SK-N-SH (cell line): Measurements from ENCODE around the gene ASPDH. TPM values are rescaled to one million over a fixed set of nuclear protein-coding genes. Genes with fewer than 3 reads are reported as not detected.

Source experiments
- CTCF ChIA-PET: fragments of 300-600, 350-600 bp; formaldehyde crosslinking; extraction: SDS; loops from one replicate; lab custom pipeline; 2021; lab: Yijun Ruan, JAX
- POLR2A ChIA-PET: fragments of 350-600 bp; sonication (Branson Sonifier 250); formaldehyde crosslinking; extraction: SDS; loops from one replicate; lab custom pipeline; 2020; ENCODE audit warnings: antibody characterized with exemption, inconsistent platforms; lab: Yijun Ruan, JAX
- DNase-seq: peaks from one replicate; pipeline ENCODE4 v3.0.0; 2012
- H2AFZ ChIP-seq: fragments of 200-600 bp; sonication (generic); 2 replicates; pipeline ENCODE4 v1.8.1; 2016; ENCODE audit warnings: antibody characterized with exemption, mild to moderate bottlenecking, low read depth
- H3F3A ChIP-seq: fragments of 200-600 bp; sonication (generic); replicated peaks from 2 replicates; pipeline ENCODE3; 2016; ENCODE audit warnings: antibody characterized with exemption, mild to moderate bottlenecking; ENCODE audit not compliant: insufficient read depth
- H3K27ac ChIP-seq, 2 experiments: fragments of 200-500 bp in 1 of 2; fragments of 200-600 bp in 1 of 2; sonication (Bioruptor generic) in 1 of 2; sonication (generic), shearing (Covaris generic) in 1 of 2; 2 replicates each; pipeline versions ENCODE4 v1.5.1 to v1.6.1; 2014 to 2016; ENCODE audit warnings: low read depth in 2 of 2, inconsistent platforms in 1 of 2, low read length in 1 of 2, mild to moderate bottlenecking in 1 of 2, mixed read lengths in 1 of 2
- H3K27me3 ChIP-seq: fragments of 200-600 bp; sonication (generic), shearing (Covaris generic); 2 replicates; pipeline ENCODE4 v1.6.1; 2016; ENCODE audit warnings: mixed run types; ENCODE audit not compliant: insufficient read depth
- H3K36me3 ChIP-seq, 2 experiments: fragments of 200-500 bp in 1 of 2; fragments of 200-600 bp in 1 of 2; sonication (Bioruptor generic) in 1 of 2; sonication (generic) in 1 of 2; replicated peaks in 1 of 2; 2 replicates each; pipeline versions ENCODE3 to v1.5.1; 2014 to 2016; ENCODE audit warnings: low read length in 1 of 2, mild to moderate bottlenecking in 1 of 2; ENCODE audit not compliant: insufficient read depth in 2 of 2, control insufficient read depth in 1 of 2
- H3K4me1 ChIP-seq, 2 experiments: fragments of 200-500 bp in 1 of 2; fragments of 200-600 bp in 1 of 2; sonication (Bioruptor generic) in 1 of 2; sonication (generic), shearing (Covaris generic) in 1 of 2; 2 replicates each; pipeline versions ENCODE4 v1.5.1 to v1.6.1; 2014 to 2016; ENCODE audit warnings: low read depth in 1 of 2, low read length in 1 of 2, mixed run types in 1 of 2; ENCODE audit not compliant: insufficient read depth in 2 of 2, control insufficient read depth in 1 of 2
- H3K4me2 ChIP-seq: fragments of 200-600 bp; sonication (generic), shearing (Covaris generic); 2 replicates; pipeline ENCODE4 v1.6.1; 2017; ENCODE audit warnings: mixed run types
- H3K4me3 ChIP-seq, 2 experiments: fragments of 200-500 bp in 1 of 2; fragments of 200-600 bp in 1 of 2; sonication (Bioruptor generic) in 1 of 2; sonication (generic), shearing (Covaris generic) in 1 of 2; 2 replicates each; pipeline versions ENCODE4 v1.5.1 to v1.8.1; 2014 to 2016; ENCODE audit warnings: low read depth in 2 of 2, inconsistent platforms in 1 of 2, low read length in 1 of 2, mild to moderate bottlenecking in 1 of 2, mixed read lengths in 1 of 2, moderate library complexity in 1 of 2
- H3K79me2 ChIP-seq: fragments of 200-600 bp; sonication (generic); 2 replicates; pipeline ENCODE4 v1.8.1; 2017; ENCODE audit warnings: mild to moderate bottlenecking; ENCODE audit not compliant: insufficient read depth
- H3K9ac ChIP-seq: fragments of 200-600 bp; sonication (generic); 2 replicates; pipeline ENCODE4 v1.6.1; 2017; ENCODE audit warnings: mixed run types
- H3K9me2 ChIP-seq: fragments of 200-600 bp; sonication (generic); 2 replicates; pipeline ENCODE4 v1.6.1; 2017; ENCODE audit warnings: mixed run types
- H3K9me3 ChIP-seq: fragments of 200-600 bp; sonication (generic); 2 replicates; pipeline ENCODE4 v1.6.1; 2017; ENCODE audit warnings: mixed run types, mild to moderate bottlenecking, moderate library complexity
- H4K20me1 ChIP-seq: fragments of 200-600 bp; sonication (generic); 2 replicates; pipeline ENCODE4 v1.6.1; 2017; ENCODE audit warnings: mild to moderate bottlenecking, mixed run types; ENCODE audit not compliant: insufficient read depth
- FOXJ3 ChIP-seq: sonication (generic); formaldehyde crosslinking; IDR thresholded peaks from 2 replicates; pipeline ENCODE4 v1.5.1; 2020; ENCODE audit warnings: mild to moderate bottlenecking, missing genetic modification reagents
- FOXM1 ChIP-seq: IDR thresholded peaks from 2 replicates; pipeline ENCODE4 v1.4.0; 2012; ENCODE audit warnings: low read depth, mild to moderate bottlenecking
- MXI1 ChIP-seq: IDR thresholded peaks from 2 replicates; pipeline ENCODE4 v1.6.1; 2012; ENCODE audit warnings: mild to moderate bottlenecking, low read depth, low read length, improper control_type of control experiment
- NRF1 ChIP-seq: IDR thresholded peaks from 2 replicates; pipeline ENCODE4 v1.6.1; 2012; ENCODE audit warnings: low read depth, mild to moderate bottlenecking, low read length
- RAD21 ChIP-seq: IDR thresholded peaks from 2 replicates; pipeline ENCODE4 v1.6.1; 2012; ENCODE audit warnings: mild to moderate bottlenecking, low read length
- RCOR1 ChIP-seq: fragments of 150-350 bp; IDR thresholded peaks from 2 replicates; pipeline ENCODE4 v1.6.1; 2017; ENCODE audit warnings: antibody characterized with exemption, low read length
- RFX5 ChIP-seq: IDR thresholded peaks from 2 replicates; pipeline ENCODE4 v1.6.1; 2012; ENCODE audit warnings: mild to moderate bottlenecking, improper control_type of control experiment, low read length
- SMC3 ChIP-seq: IDR thresholded peaks from 2 replicates; pipeline ENCODE4 v1.6.1; 2012; ENCODE audit warnings: low read depth, low read length, improper control_type of control experiment
- TCF12 ChIP-seq: IDR thresholded peaks from 2 replicates; pipeline ENCODE4 v1.4.0; 2012
- USF1 ChIP-seq: IDR thresholded peaks from 2 replicates; pipeline ENCODE4 v1.4.0; 2012; ENCODE audit warnings: low read depth, borderline replicate concordance
- USF2 ChIP-seq: fragments of 150-350 bp; IDR thresholded peaks from 2 replicates; pipeline ENCODE4 v1.6.1; 2017; ENCODE audit warnings: antibody characterized with exemption, low read length, low read depth, borderline replicate concordance
- WGBS: methylation state at CpG from one replicate; pipeline ENCODE4 v1.1.6; 2017; ENCODE audit warnings: low lambda C conversion rate; 5-methylcytosine and 5-hydroxymethylcytosine counted together
- polyA plus RNA-seq, 3 experiments: library from polyadenylated mRNA; depleted of rRNA; stranded (reverse); fragments of >200 nt; gene quantifications; 2 replicates each; pipeline ENCODE4 v1.2.3, GENCODE V29; 2012
- TF ChIP-seq, protein P1 (sequence below): IDR thresholded peaks from 2 replicates; pipeline ENCODE4 v1.4.0; 2012; ENCODE audit warnings: low read depth, borderline replicate concordance
- TF ChIP-seq, protein P2 (sequence below): IDR thresholded peaks from 2 replicates; pipeline ENCODE4; 2012
- TF ChIP-seq, protein P3 (sequence below): IDR thresholded peaks from 2 replicates; pipeline ENCODE4 v1.4.0; 2012; ENCODE audit warnings: low read depth

ASPDH gene
- polyA plus RNA-seq, 1 of the 3 experiments (the other 2 are of a cell fraction), result 0.07 TPM

DNA sequence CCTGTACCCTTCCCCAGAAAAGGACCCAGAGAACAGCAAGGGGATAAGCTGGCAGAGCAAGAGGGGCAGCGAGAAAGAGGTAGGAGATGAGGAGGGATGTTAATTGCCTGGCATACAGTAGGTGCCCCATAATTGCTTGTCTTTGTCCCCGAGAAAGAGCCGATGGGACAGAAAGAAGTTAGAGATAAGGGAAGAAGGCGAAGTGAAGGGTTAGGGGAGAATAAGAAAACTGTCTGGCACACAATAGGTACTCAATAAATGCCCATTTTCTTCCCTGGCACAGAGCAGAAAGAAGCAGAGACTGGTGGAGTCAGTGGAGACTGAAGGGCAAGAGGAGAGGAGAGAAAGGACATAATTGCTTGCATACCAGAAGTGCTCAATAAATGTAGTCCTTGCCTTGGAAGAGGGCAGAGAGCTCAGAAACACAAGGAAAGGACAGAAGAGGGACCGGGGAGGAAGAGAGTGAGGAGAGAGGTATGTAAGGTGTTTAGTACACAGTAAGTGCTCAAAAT lies 18.6 kb downstream of the ASPDH start (continued):
- TF ChIP-seq, protein P1, sequence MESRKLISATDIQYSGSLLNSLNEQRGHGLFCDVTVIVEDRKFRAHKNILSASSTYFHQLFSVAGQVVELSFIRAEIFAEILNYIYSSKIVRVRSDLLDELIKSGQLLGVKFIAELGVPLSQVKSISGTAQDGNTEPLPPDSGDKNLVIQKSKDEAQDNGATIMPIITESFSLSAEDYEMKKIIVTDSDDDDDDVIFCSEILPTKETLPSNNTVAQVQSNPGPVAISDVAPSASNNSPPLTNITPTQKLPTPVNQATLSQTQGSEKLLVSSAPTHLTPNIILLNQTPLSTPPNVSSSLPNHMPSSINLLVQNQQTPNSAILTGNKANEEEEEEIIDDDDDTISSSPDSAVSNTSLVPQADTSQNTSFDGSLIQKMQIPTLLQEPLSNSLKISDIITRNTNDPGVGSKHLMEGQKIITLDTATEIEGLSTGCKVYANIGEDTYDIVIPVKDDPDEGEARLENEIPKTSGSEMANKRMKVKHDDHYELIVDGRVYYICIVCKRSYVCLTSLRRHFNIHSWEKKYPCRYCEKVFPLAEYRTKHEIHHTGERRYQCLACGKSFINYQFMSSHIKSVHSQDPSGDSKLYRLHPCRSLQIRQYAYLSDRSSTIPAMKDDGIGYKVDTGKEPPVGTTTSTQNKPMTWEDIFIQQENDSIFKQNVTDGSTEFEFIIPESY, result no peak
- no peak for TF ChIP-seq USF2
- no peak for TF ChIP-seq RFX5
- TF ChIP-seq RCOR1, result no peak

- WGBS, result 39% methylated on average over 7 of the region's 7 CpGs
- CTCF ChIA-PET, result no interaction called here
Observed at GRCh38 chr19:50494186-50495019, 19.3 kb downstream of the ASPDH start.

More at GRCh38 chr19:50494186-50495019, 19.3 kb downstream of the ASPDH start:
- Histone ChIP-seq H3K9ac (no peak overlapping the region), H3K9me3 (no peaks in the 10 kb centered on the region), H3K27me3 (peaks cover 5% of the 10 kb centered on the region; the same call in 1 of the 2 replicates), H3K4me3 (no peak overlapping the region), H4K20me1 (no peaks in the 10 kb centered on the region), H3K36me3 (no peaks in the 10 kb centered on the region), H3F3A (no peaks in the 10 kb centered on the region), H3K9me2 (no peaks in the 10 kb centered on the region), H3K79me2 (no peaks in the 10 kb centered on the region), H3K4me1 (peaks cover 0 to 3% of the 10 kb centered on the region in 2 experiments; a peak in 1 of 4 replicates), H3K27ac (no peak overlapping the region), H3K4me2 (no peak overlapping the region), H2AFZ (no peak overlapping the region)
- POLR2A ChIA-PET, result no interaction called here
- DNase-seq, result no peak
- TF ChIP-seq FOXJ3 (CRISPR knock-in tag), result no peak
- TF ChIP-seq, protein P2, sequence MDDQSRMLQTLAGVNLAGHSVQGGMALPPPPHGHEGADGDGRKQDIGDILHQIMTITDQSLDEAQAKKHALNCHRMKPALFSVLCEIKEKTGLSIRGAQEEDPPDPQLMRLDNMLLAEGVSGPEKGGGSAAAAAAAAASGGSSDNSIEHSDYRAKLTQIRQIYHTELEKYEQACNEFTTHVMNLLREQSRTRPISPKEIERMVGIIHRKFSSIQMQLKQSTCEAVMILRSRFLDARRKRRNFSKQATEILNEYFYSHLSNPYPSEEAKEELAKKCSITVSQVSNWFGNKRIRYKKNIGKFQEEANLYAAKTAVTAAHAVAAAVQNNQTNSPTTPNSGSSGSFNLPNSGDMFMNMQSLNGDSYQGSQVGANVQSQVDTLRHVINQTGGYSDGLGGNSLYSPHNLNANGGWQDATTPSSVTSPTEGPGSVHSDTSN, result no peak
- no peak for TF ChIP-seq TCF12
- no peak for TF ChIP-seq USF1
- TF ChIP-seq RAD21, result no peak
- no peak for TF ChIP-seq NRF1
- TF ChIP-seq FOXM1, result no peak
- TF ChIP-seq, protein P3, sequence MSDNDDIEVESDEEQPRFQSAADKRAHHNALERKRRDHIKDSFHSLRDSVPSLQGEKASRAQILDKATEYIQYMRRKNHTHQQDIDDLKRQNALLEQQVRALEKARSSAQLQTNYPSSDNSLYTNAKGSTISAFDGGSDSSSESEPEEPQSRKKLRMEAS, result no peak
- no peak for TF ChIP-seq RCOR1
- TF ChIP-seq MXI1, result no peak
- no peak for TF ChIP-seq RFX5
- no peak for TF ChIP-seq SMC3
